CD4-positive, alpha-beta T cell treated with Interleukin-4 for 1 hour (primary cell): ENCODE results near the gene PPP1R14C.
"Not testable (repeated sequence)": the region's sequence is repeated elsewhere in the genome, so short reads cannot be mapped to it uniquely, and the experiment has no call there.

Experiments used
- DNase-seq, 2 donors: peaks; one replicate each; pipeline ENCODE4 v3.0.0-alpha.2; 2020 to 2022

The PPP1R14C gene

GRCh38 chr6:150142670-150143515 is at the start of gene PPP1R14C:
Gene PPP1R14C (plus strand): TSS chr6:150143044. CDS start chr6:150143193, 149 bp downstream.
- no peak for DNase-seq

GRCh38 chr6:150093397-150093796 is 49.4 kb upstream of the PPP1R14C start:
- DNase-seq: no peak

- no peak for DNase-seq
These were observed 44.7 kb upstream of the PPP1R14C start for GRCh38 chr6:150098155-150098554.

GRCh38 chr6:150099546-150099945 is 43.3 kb upstream of the PPP1R14C start:
- no peak for DNase-seq

GRCh38 chr6:150099953-150100352 is 42.9 kb upstream of the PPP1R14C start:
- DNase-seq: no peak

- no peak for DNase-seq
These were observed 42.1 kb upstream of the PPP1R14C start for GRCh38 chr6:150100745-150101144.

- DNase-seq: no peak
These were observed 40.0 kb upstream of the PPP1R14C start for GRCh38 chr6:150102750-150103270.

GRCh38 chr6:150112233-150112632 is 30.6 kb upstream of the PPP1R14C start:
- DNase-seq: no peak

- DNase-seq: no peak
These were observed 27.1 kb upstream of the PPP1R14C start for GRCh38 chr6:150115769-150116168.

GRCh38 chr6:150116200-150116800 is 26.5 kb upstream of the PPP1R14C start:
- DNase-seq: no peak

- no peak for DNase-seq
These were observed 24.6 kb upstream of the PPP1R14C start for GRCh38 chr6:150118203-150118602.

- no peak for DNase-seq
These were observed 24.2 kb upstream of the PPP1R14C start for GRCh38 chr6:150118627-150119026.

GRCh38 chr6:150119173-150119572 is 23.7 kb upstream of the PPP1R14C start:
- no peak for DNase-seq

GRCh38 chr6:150123645-150124044 is 19.2 kb upstream of the PPP1R14C start:
- no peak for DNase-seq

- no peak for DNase-seq
These were observed 18.6 kb upstream of the PPP1R14C start for GRCh38 chr6:150124235-150124634.

- DNase-seq: no peak
These were observed 16.1 kb upstream of the PPP1R14C start for GRCh38 chr6:150126641-150127291.

GRCh38 chr6:150128425-150128824 is 14.4 kb upstream of the PPP1R14C start:
- DNase-seq: no peak

GRCh38 chr6:150129616-150130505 is 13.0 kb upstream of the PPP1R14C start:
- DNase-seq: no peak

GRCh38 chr6:150133686-150134085 is 9.2 kb upstream of the PPP1R14C start:
- no peak for DNase-seq

GRCh38 chr6:150134280-150134920 is 8.4 kb upstream of the PPP1R14C start:
- no peak for DNase-seq

GRCh38 chr6:150137711-150138110 is 5.1 kb upstream of the PPP1R14C start:
- not testable (repeated sequence) for DNase-seq

GRCh38 chr6:150138638-150139037 is 4.2 kb upstream of the PPP1R14C start:
- DNase-seq: no peak
